Measurements from ENCODE around the gene KAT14. TPM values are rescaled to one million over a fixed set of nuclear protein-coding genes. Genes with fewer than 3 reads are reported as not detected.
"Not testable (repeated sequence)": the region's sequence is repeated elsewhere in the genome, so short reads cannot be mapped to it uniquely, and the experiment has no call there.

Gene KAT14
- total RNA-seq, 1 experiment from 2014 or later = 16.4 TPM

- no TSS peak for BruUV-seq (replicated peaks)
- peak overlapping the region; percentile 92 for H3K27ac Mint-ChIP-seq (ENCODE audit: low read depth, unreplicated experiment)
- DNase-seq (ENCODE audit: unreplicated experiment) = peak; percentile 91
- ChIA-PET CTCF (interaction anchor here (0.6 to 3.0 kb wide), 15 partner anchors 8 to 181 kb away, joined by 3 to 22 read pairs (median 3); no protein-coding TSS in a partner anchor), POLR2A (interaction anchor here (0.5 to 4.6 kb wide), 26 partner anchors 9 to 1436 kb away, joined by 3 to 84 read pairs (median 4); partner anchors contain the start of genes DSTN, DZANK1, KAT14 and MGME1)
- H3K9me3 Mint-ChIP-seq (ENCODE audit: unreplicated experiment) = no peaks in the 10 kb centered on the region
- peaks cover 21% of the 10 kb centered on the region for H3K4me1 Mint-ChIP-seq (ENCODE audit: insufficient read depth, unreplicated experiment)
- intact Hi-C loops (cut with micrococcal nuclease) = loop anchor here (1.0 kb wide), 1 partner anchor 27 kb away; no protein-coding TSS in a partner anchor
- H3K4me3 Mint-ChIP-seq (ENCODE audit: unreplicated experiment) = peak overlapping the region; percentile 63
- H3K36me3 Mint-ChIP-seq (ENCODE audit: insufficient read depth, unreplicated experiment) = peaks cover 1% of the 10 kb centered on the region
- no peak for TF ChIP-seq CTCF (IDR thresholded peaks at IDR 0.05; ENCODE audit: unreplicated experiment)
- H3K27me3 Mint-ChIP-seq (ENCODE audit: insufficient read depth, unreplicated experiment) = no peaks in the 10 kb centered on the region
These were observed 87.4 kb downstream of the KAT14 start for GRCh38 chr20:18224968-18225568.

DNA sequence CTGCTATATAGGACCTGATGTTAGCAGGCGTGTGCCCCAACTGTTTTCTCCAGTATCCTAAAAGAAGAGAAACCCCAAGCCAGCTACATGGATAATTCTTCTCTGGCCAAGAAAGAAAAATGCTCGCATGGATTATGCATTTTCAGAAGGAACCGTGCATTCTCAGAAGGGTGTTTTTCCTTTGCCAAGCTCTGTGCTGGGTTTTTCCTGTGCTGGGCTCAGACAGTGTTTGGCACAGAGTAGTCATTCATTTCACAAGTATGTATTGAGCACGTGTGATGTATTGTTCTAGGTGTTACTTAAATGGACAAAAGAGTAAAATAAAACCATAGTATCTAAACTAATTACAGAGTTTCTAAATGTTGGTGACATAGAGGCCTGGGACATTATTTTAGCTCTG is 88.0 kb downstream of the KAT14 start:
- TF ChIP-seq CTCF (IDR thresholded peaks at IDR 0.05; ENCODE audit: unreplicated experiment) = no peak
- Mint-ChIP-seq H3K27me3 (ENCODE audit: insufficient read depth, unreplicated experiment) (no peaks in the 10 kb centered on the region), H3K9me3 (ENCODE audit: unreplicated experiment) (no peaks in the 10 kb centered on the region), H3K4me1 (ENCODE audit: insufficient read depth, unreplicated experiment) (peaks cover 21% of the 10 kb centered on the region), H3K4me3 (ENCODE audit: unreplicated experiment) (peak overlapping the region; percentile 63), H3K27ac (ENCODE audit: low read depth, unreplicated experiment) (peak overlapping the region; percentile 92), H3K36me3 (ENCODE audit: insufficient read depth, unreplicated experiment) (peaks cover 4% of the 10 kb centered on the region)
- POLR2A ChIA-PET = interaction anchor here (0.5 to 4.6 kb wide), 20 partner anchors 9 to 655 kb away, joined by 3 to 84 read pairs (median 5); partner anchors contain the start of genes DSTN, KAT14, MGME1 and OVOL2
- intact Hi-C loops (cut with micrococcal nuclease) = loop anchor here (1.0 kb wide), 1 partner anchor 27 kb away; no protein-coding TSS in a partner anchor
- no TSS peak for BruUV-seq (replicated peaks)
- CTCF ChIA-PET = interaction anchor here (0.6 to 3.0 kb wide), 14 partner anchors 9 to 182 kb away, joined by 3 to 22 read pairs (median 3); no protein-coding TSS in a partner anchor
- DNase-seq (ENCODE audit: unreplicated experiment) = peak; percentile 58

GRCh38 chr20:18226741-18227140 is 89.1 kb downstream of the KAT14 start:
- H3K9me3 Mint-ChIP-seq (ENCODE audit: unreplicated experiment); DNase-seq (ENCODE audit: unreplicated experiment); H3K4me3 Mint-ChIP-seq (ENCODE audit: unreplicated experiment); H3K36me3 Mint-ChIP-seq (ENCODE audit: insufficient read depth, unreplicated experiment); intact Hi-C loops (cut with micrococcal nuclease); BruUV-seq (replicated peaks); H3K27ac Mint-ChIP-seq (ENCODE audit: low read depth, unreplicated experiment); H3K27me3 Mint-ChIP-seq (ENCODE audit: insufficient read depth, unreplicated experiment): not testable (repeated sequence)
- ChIA-PET POLR2A (interaction anchor here (4.6 kb wide), 1 partner anchor 26 kb away, joined by 84 read pairs; no protein-coding TSS in a partner anchor), CTCF (interaction anchor here (0.9 to 3.0 kb wide), 3 partner anchors 29 to 49 kb away, joined by 4 to 22 read pairs (median 4); no protein-coding TSS in a partner anchor)
- H3K4me1 Mint-ChIP-seq (ENCODE audit: insufficient read depth, unreplicated experiment) = peaks cover 21% of the 10 kb centered on the region

DNA sequence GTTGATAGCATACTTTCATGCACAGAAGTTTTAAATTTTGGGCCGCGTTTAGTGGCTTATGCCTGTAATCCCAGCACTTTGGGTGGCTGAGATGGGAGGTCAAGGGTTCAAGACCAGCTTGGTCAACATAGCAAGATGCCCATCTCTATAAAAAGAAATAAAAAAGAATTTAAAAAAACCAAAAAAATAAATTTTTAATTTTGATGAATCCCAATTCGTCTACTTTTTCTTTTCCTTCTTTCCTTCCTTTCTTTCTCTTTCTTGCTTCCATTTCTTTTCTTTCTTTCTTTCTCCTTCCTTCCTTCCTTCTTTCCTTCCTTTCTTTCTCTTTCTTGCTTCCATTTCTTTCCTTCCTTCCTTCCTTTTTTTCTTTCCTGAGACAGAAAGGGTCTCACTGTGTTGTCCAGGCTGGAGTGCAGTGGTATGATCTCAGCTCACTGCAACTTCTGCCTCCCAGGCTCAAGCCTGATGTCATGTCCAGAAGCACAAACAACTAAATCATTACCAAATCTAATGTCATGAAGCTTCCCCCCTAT is 95.8 kb downstream of the KAT14 start:
- DNase-seq (ENCODE audit: unreplicated experiment) = no peak
- H3K27me3 Mint-ChIP-seq (ENCODE audit: insufficient read depth, unreplicated experiment) = no peaks in the 10 kb centered on the region
- no TSS peak for BruUV-seq (replicated peaks)
- intact Hi-C loops (cut with micrococcal nuclease) = no loop called here
- ChIA-PET POLR2A (no interaction called here), CTCF (interaction anchor here (1.1 kb wide), 1 partner anchor 35 kb away, joined by 3 read pairs; no protein-coding TSS in a partner anchor)
- H3K4me3 Mint-ChIP-seq (ENCODE audit: unreplicated experiment) = no peak overlapping the region
- no peaks in the 10 kb centered on the region for H3K4me1 Mint-ChIP-seq (ENCODE audit: insufficient read depth, unreplicated experiment)
- no peak overlapping the region for H3K27ac Mint-ChIP-seq (ENCODE audit: low read depth, unreplicated experiment)
- H3K9me3 Mint-ChIP-seq (ENCODE audit: unreplicated experiment) = peaks cover 7% of the 10 kb centered on the region
- H3K36me3 Mint-ChIP-seq (ENCODE audit: insufficient read depth, unreplicated experiment) = peaks cover 10% of the 10 kb centered on the region
- TF ChIP-seq CTCF (IDR thresholded peaks at IDR 0.05; ENCODE audit: unreplicated experiment) = no peak

Other genes starting within 250 kb of the KAT14 start
- gene SNX5, start 169.1 kb upstream of the KAT14 start, total RNA-seq (2022) = 108 and 170 TPM in 2 replicates
- gene MGME1, start 168.8 kb upstream of the KAT14 start, total RNA-seq (2022) = 18.0 and 24.0 TPM in 2 replicates
- 2.0 and 2.1 TPM in 2 replicates for gene OVOL2, start 79.9 kb upstream of the KAT14 start, total RNA-seq (2022)
- gene PET117, start within 50 bp of the KAT14 start, total RNA-seq (2022) = 11.9 and 14.8 TPM in 2 replicates
- 25.3 and 30.4 TPM in 2 replicates for gene ZNF133, start 150.7 kb downstream of the KAT14 start, total RNA-seq (2022)